Trophoblast cell (in vitro differentiated cells and primary cell): ENCODE results near the gene NENF.

Experiments used
- DNase-seq, 2 donors: peaks; one replicate each; pipeline ENCODE4 v3.0.0-alpha.2; 2016
- H2AFZ ChIP-seq: 2 replicates; pipeline ENCODE4 v1.6.1; 2013; ENCODE audit warnings: low read length, moderate library complexity, mild to moderate bottlenecking; ENCODE audit not compliant: insufficient read depth, poor library complexity
- H2AK5ac ChIP-seq: 2 replicates; pipeline ENCODE4 v1.6.1; 2013; ENCODE audit warnings: mild to moderate bottlenecking, low read length
- H2BK120ac ChIP-seq: 2 replicates; pipeline ENCODE4 v1.6.1; 2013; ENCODE audit warnings: low read length, mild to moderate bottlenecking, moderate library complexity; ENCODE audit not compliant: insufficient read depth, poor library complexity
- H2BK12ac ChIP-seq: 2 replicates; pipeline ENCODE4 v1.6.1; 2013; ENCODE audit warnings: mild to moderate bottlenecking, low read length, moderate library complexity
- H2BK5ac ChIP-seq: 2 replicates; pipeline ENCODE4 v1.6.1; 2013; ENCODE audit warnings: low read length, low read depth, moderate library complexity, mild to moderate bottlenecking; ENCODE audit not compliant: poor library complexity
- H3K14ac ChIP-seq: 2 replicates; pipeline ENCODE4 v1.6.1; 2013; ENCODE audit warnings: mild to moderate bottlenecking, low read length
- H3K18ac ChIP-seq: 2 replicates; pipeline ENCODE4 v1.6.1; 2013; ENCODE audit warnings: mild to moderate bottlenecking, low read length
- H3K23ac ChIP-seq: 2 replicates; pipeline ENCODE4 v1.6.1; 2013; ENCODE audit warnings: low read length
- H3K27ac ChIP-seq: 2 replicates; pipeline ENCODE4 v1.5.1; 2013; ENCODE audit warnings: low read depth, mild to moderate bottlenecking, inconsistent platforms, low read length, moderate library complexity
- H3K27me3 ChIP-seq: 2 replicates; pipeline ENCODE4 v1.6.1; 2013; ENCODE audit warnings: inconsistent platforms, mild to moderate bottlenecking, low read length, moderate library complexity; ENCODE audit not compliant: insufficient read depth
- H3K36me3 ChIP-seq, 2 experiments: 1 replicate in 1 of 2; 2 replicates in 1 of 2; pipeline ENCODE4 v1.6.1; 2013; ENCODE audit warnings: low read length in 2 of 2, mild to moderate bottlenecking in 2 of 2, moderate library complexity in 1 of 2; ENCODE audit not compliant: insufficient read depth in 2 of 2, control insufficient read depth in 1 of 2
- H3K4ac ChIP-seq: 2 replicates; pipeline ENCODE4 v1.6.1; 2013; ENCODE audit warnings: low read depth, mild to moderate bottlenecking, low read length, moderate library complexity
- H3K4me1 ChIP-seq, 2 experiments: 1 replicate in 1 of 2; 2 replicates in 1 of 2; pipeline ENCODE4 v1.6.1; 2013; ENCODE audit warnings: low read length in 2 of 2, mild to moderate bottlenecking in 2 of 2, moderate library complexity in 1 of 2; ENCODE audit not compliant: insufficient read depth in 2 of 2, control insufficient read depth in 1 of 2
- H3K4me2 ChIP-seq: 2 replicates; pipeline ENCODE4 v1.6.1; 2013; ENCODE audit warnings: inconsistent platforms, mild to moderate bottlenecking, low read length, moderate library complexity
- H3K4me3 ChIP-seq: 2 replicates; pipeline ENCODE4 v1.5.1; 2013; ENCODE audit warnings: mild to moderate bottlenecking, low read depth, low read length, inconsistent platforms
- H3K79me1 ChIP-seq: one replicate; pipeline ENCODE4 v1.6.1; 2013; ENCODE audit warnings: low read length
- H3K79me2 ChIP-seq: 2 replicates; pipeline ENCODE4 v1.6.1; 2013; ENCODE audit warnings: low read length, mild to moderate bottlenecking; ENCODE audit not compliant: control insufficient read depth, insufficient read depth, poor library complexity
- H3K9ac ChIP-seq: 2 replicates; pipeline ENCODE4 v1.6.1; 2013; ENCODE audit warnings: mild to moderate bottlenecking, low read length
- H3K9me3 ChIP-seq: 2 replicates; pipeline ENCODE4 v1.6.1; 2013; ENCODE audit warnings: low read depth, mild to moderate bottlenecking, control low read depth, inconsistent platforms, low read length; ENCODE audit not compliant: insufficient read depth
- H4K12ac ChIP-seq: 2 replicates; pipeline ENCODE4 v1.6.1; 2013; ENCODE audit warnings: low read depth, mild to moderate bottlenecking, low read length, moderate library complexity
- H4K8ac ChIP-seq: 2 replicates; pipeline ENCODE4 v1.6.1; 2013; ENCODE audit warnings: low read depth, mild to moderate bottlenecking, low read length, moderate library complexity
- H4K91ac ChIP-seq: one replicate; pipeline ENCODE4 v1.6.1; 2013; ENCODE audit warnings: low read depth, mild to moderate bottlenecking, low read length, moderate library complexity
- WGBS: extraction: QIAGEN DNeasy Blood & Tissue Kit; methylation state at CpG from one replicate; pipeline ENCODE4 v1.1.7; 2013; ENCODE audit warnings: missing lambda C conversion rate; ENCODE audit not compliant: insufficient read length, insufficient coverage; ENCODE audit errors: extremely low coverage; 5-methylcytosine and 5-hydroxymethylcytosine counted together

The NENF gene

DNA sequence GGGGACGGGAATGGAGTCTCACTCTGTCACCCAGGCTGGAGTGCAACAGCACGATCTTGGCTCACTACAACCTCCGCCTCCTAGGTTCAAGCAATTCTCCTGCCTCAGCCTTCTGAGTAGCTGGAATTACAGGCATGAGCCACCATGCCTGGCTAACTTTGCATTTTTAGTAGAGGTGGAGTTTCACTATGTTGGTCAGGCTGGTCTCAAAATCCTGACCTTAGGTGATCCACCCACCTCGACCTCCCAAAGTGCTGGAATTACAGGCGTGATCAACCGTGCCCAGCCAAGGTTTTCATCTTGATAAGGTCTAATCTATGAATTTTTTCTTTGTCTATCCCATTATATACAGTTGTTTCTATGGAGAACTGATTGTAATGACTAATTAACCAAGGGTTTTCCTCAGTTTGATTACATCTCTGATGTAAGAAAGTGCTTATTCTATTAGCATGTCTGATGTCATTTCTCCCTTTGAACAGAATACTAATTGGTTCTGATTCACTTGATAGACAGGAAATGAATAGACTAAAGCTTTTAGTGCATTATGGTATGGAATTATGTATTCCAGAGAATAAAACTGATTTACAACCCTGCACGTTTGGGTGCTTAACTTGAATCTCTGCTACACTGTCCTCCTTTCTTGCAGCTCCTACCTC is 29.9 kb upstream of the NENF start:
- Histone ChIP-seq H2BK5ac (no peak overlapping the region), H3K79me2 (no peaks in the 10 kb centered on the region), H3K9me3 (peaks cover 3% of the 10 kb centered on the region), H4K12ac (no peak overlapping the region), H3K79me1 (no peaks in the 10 kb centered on the region), H2BK120ac (no peak overlapping the region), H3K4me3 (no peak overlapping the region), H3K23ac (no peak overlapping the region), H2AFZ (no peak overlapping the region), H3K18ac (no peak overlapping the region), H3K14ac (no peak overlapping the region), H3K27me3 (no peaks in the 10 kb centered on the region), H3K9ac (no peak overlapping the region), H4K8ac (no peak overlapping the region), H3K36me3 (peaks cover 4 to 7% of the 10 kb centered on the region in 2 experiments), H3K4me1 (no peaks in the 10 kb centered on the region), H2AK5ac (no peak overlapping the region), H3K4ac (no peak overlapping the region), H4K91ac (no peak overlapping the region), H3K27ac (no peak overlapping the region), H2BK12ac (no peak overlapping the region), H3K4me2 (no peak overlapping the region)
- peak; percentile 62 to 76 for DNase-seq
- WGBS = no CpG with 5 or more reads among the region's 7 CpGs

DNA sequence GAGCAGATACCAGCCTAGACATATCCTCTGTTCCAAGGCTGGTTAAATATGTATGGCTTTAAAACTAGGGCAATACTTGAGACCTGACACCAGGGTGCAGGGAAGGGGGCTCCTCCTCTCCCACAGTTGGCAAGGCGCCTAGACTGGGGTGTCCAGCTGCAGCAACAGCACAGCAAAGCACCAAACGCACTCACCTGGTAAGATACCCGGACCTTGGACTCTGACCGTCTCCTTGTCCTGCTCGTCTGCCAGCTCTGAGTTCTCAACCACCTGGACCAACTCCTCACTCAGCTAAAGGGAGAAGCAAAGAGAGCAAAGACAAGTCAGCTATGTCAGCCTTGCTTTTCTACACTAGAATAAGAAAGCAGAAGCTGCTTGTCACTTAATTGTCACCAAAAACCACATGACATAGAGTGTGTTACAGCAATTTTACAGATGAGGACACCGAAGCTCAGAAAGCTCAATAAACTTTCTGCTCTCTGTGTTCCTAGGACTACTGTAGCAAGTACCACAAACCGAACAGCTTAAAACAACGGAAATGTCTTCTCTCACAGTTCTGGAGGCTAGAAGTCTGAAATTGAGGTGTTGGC is 22.4 kb upstream of the NENF start:
- no peak overlapping the region for H3K4me3 ChIP-seq
- H3K79me2 ChIP-seq = no peaks in the 10 kb centered on the region
- H4K91ac ChIP-seq = no peak overlapping the region
- no peak overlapping the region for H3K18ac ChIP-seq
- H2BK5ac ChIP-seq = no peak overlapping the region
- no peak overlapping the region for H4K12ac ChIP-seq
- no peak overlapping the region for H3K14ac ChIP-seq
- H4K8ac ChIP-seq = no peak overlapping the region
- H2AFZ ChIP-seq = no peak overlapping the region
- H3K79me1 ChIP-seq = peaks cover 2% of the 10 kb centered on the region
- H3K4ac ChIP-seq = no peak overlapping the region
- peaks cover 4% of the 10 kb centered on the region for H3K9me3 ChIP-seq
- no peak overlapping the region for H3K4me2 ChIP-seq
- no CpG with 5 or more reads among the region's 8 CpGs for WGBS
- H2BK12ac ChIP-seq = no peak overlapping the region
- no peak overlapping the region for H3K23ac ChIP-seq
- H3K4me1 ChIP-seq = peaks cover 4 to 8% of the 10 kb centered on the region in 2 experiments
- no peak overlapping the region for H3K27ac ChIP-seq
- peaks cover 17 to 35% of the 10 kb centered on the region in 2 experiments for H3K36me3 ChIP-seq
- no peak overlapping the region for H2AK5ac ChIP-seq
- H3K9ac ChIP-seq = no peak overlapping the region
- no peak overlapping the region for H2BK120ac ChIP-seq
- no peaks in the 10 kb centered on the region for H3K27me3 ChIP-seq
- DNase-seq = no peak

DNA sequence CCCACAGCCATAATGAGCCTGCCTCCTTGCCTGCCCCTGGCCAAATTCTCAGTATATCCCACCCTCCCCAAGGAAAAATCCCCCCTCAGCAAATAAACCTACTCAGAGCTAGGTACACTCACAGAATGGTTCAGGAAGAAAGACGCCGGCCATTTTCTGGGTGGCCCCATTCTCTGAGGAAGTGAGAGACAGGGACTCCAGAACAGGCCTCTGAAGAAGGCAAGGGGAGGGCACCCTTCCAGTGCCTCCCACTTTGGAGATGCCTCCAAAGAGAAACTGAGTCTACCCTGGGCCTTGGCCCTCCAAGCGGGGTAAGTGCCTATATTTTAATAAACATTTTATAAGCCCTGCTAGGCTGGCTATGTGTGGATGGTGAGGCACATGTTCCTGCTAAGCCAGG is 20.3 kb upstream of the NENF start:
- H3K4me1 ChIP-seq = peaks cover 4 to 8% of the 10 kb centered on the region in 2 experiments
- no peak overlapping the region for H2BK12ac ChIP-seq
- H3K4me3 ChIP-seq = no peak overlapping the region
- no peak overlapping the region for H2BK120ac ChIP-seq
- no peaks in the 10 kb centered on the region for H3K27me3 ChIP-seq
- H4K8ac ChIP-seq = no peak overlapping the region
- H3K27ac ChIP-seq = no peak overlapping the region
- no peak for DNase-seq
- no peaks in the 10 kb centered on the region for H3K79me2 ChIP-seq
- no peak overlapping the region for H3K4me2 ChIP-seq
- H3K4ac ChIP-seq = no peak overlapping the region
- no CpG with 5 or more reads among the region's 3 CpGs for WGBS
- peaks cover 2% of the 10 kb centered on the region for H3K79me1 ChIP-seq
- no peak overlapping the region for H2AK5ac ChIP-seq
- no peak overlapping the region for H3K9ac ChIP-seq
- no peak overlapping the region for H4K12ac ChIP-seq
- H3K9me3 ChIP-seq = peaks cover 1% of the 10 kb centered on the region
- no peak overlapping the region for H2BK5ac ChIP-seq
- no peak overlapping the region for H4K91ac ChIP-seq
- no peak overlapping the region for H3K18ac ChIP-seq
- no peak overlapping the region for H2AFZ ChIP-seq
- H3K14ac ChIP-seq = no peak overlapping the region
- H3K23ac ChIP-seq = no peak overlapping the region
- peaks cover 13 to 28% of the 10 kb centered on the region in 2 experiments for H3K36me3 ChIP-seq

DNA sequence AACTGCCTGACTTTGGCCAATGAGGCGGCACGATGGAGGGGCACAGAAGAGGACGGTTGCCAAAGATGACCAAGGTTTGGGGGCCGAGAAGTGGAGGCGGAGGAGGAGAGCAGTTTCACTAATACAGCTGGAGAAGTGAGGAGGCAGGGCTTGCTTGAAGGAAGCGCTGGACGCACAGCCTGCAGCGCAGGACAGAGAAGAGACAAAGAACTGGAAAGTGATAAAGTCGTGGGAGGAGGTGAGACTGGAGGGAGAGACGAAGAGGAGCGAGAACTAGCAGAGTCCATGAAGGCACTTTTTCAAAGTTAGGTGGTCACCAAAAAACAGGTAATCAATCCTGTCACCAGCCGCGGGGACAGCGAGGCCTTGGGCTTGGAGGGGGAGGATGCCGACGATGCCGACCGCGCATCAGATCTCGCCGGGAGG is 18.8 kb upstream of the NENF start:
- no peak overlapping the region for H3K27ac ChIP-seq
- H2BK5ac ChIP-seq = no peak overlapping the region
- peaks cover 1% of the 10 kb centered on the region for H3K9me3 ChIP-seq
- H3K4me1 ChIP-seq = peaks cover 4 to 8% of the 10 kb centered on the region in 2 experiments
- H3K4me2 ChIP-seq = peak overlapping the region; percentile 95
- H3K79me1 ChIP-seq = peaks cover 2% of the 10 kb centered on the region
- H4K8ac ChIP-seq = no peak overlapping the region
- no peak overlapping the region for H2BK12ac ChIP-seq
- H3K79me2 ChIP-seq = no peaks in the 10 kb centered on the region
- H3K23ac ChIP-seq = no peak overlapping the region
- H2BK120ac ChIP-seq = no peak overlapping the region
- no peak overlapping the region for H3K4ac ChIP-seq
- no peaks in the 10 kb centered on the region for H3K27me3 ChIP-seq
- no peak overlapping the region for H3K14ac ChIP-seq
- H3K18ac ChIP-seq = peak overlapping the region; percentile 35
- peak overlapping the region; percentile 38 for H2AFZ ChIP-seq
- WGBS = no CpG with 5 or more reads among the region's 21 CpGs
- H3K36me3 ChIP-seq = peaks cover 9 to 20% of the 10 kb centered on the region in 2 experiments
- no peak for DNase-seq
- H4K91ac ChIP-seq = no peak overlapping the region
- peak overlapping the region; percentile 99 for H3K4me3 ChIP-seq
- no peak overlapping the region for H4K12ac ChIP-seq
- peak overlapping the region; percentile 34 for H3K9ac ChIP-seq
- no peak overlapping the region for H2AK5ac ChIP-seq
